A549 treated with ZK216348 at 1 μM for 4 hours (cell line): ENCODE data around the gene PSMC1. TPM values are rescaled to one million over a fixed set of nuclear protein-coding genes. Genes with fewer than 3 reads are reported as not detected.

Experiments
- total RNA-seq: library from RNA; stranded (reverse); fragments of 200-300 nt; extraction: Qiagen RNA extraction; gene quantifications from 5 replicates; pipeline ENCODE4 v1.2.3, GENCODE V29; 2022; ENCODE audit warnings: low read depth

The PSMC1 gene
- total RNA-seq, result 216 to 419 TPM (median 238 TPM) in 5 replicates

GRCh38 chr14:90256354-90257131, at the start of gene PSMC1:
TSS of gene PSMC1 (plus strand) at chr14:90256553. CDS start at chr14:90256598, 45 bp downstream.

Other genes with a start within 250 kb of the PSMC1 start
- gene KCNK13, start 194.6 kb upstream of the PSMC1 start, total RNA-seq, result 0.09 to 0.26 TPM (median 0.18 TPM) in 4 of 5 replicates, not detected in the other
- 7.4 to 10.8 TPM (median 10.3 TPM) in 5 replicates for gene NRDE2, start 75.4 kb downstream of the PSMC1 start, total RNA-seq
- gene CALM1, start 140.5 kb downstream of the PSMC1 start, total RNA-seq, result 266 to 394 TPM (median 339 TPM) in 5 replicates